MG63 (cell line): ENCODE data around the gene CNTROB. TPM values are rescaled to one million over a fixed set of nuclear protein-coding genes. Genes with fewer than 3 reads are reported as not detected.

Source experiments
- DNase-seq: peaks from one replicate; pipeline ENCODE4 v3.0.0-alpha.2; 2020
- H3K27me3 ChIP-seq: fragments of 250-450 bp; sonication (Bioruptor Pico); 2 replicates; pipeline ENCODE4 v1.5.1; 2020; ENCODE audit warnings: mild to moderate bottlenecking, moderate library complexity
- H3K36me3 ChIP-seq: fragments of 250-450 bp; sonication (Bioruptor Pico); 2 replicates; pipeline ENCODE4 v1.5.1; 2020; ENCODE audit warnings: mild to moderate bottlenecking, moderate library complexity
- H3K4me3 ChIP-seq: fragments of 250-450 bp; sonication (Bioruptor Pico); 2 replicates; pipeline ENCODE4 v1.5.1; 2020; ENCODE audit warnings: mild to moderate bottlenecking, moderate library complexity
- H3K9me3 ChIP-seq: fragments of 250-450 bp; sonication (Bioruptor Pico); 2 replicates; pipeline ENCODE4 v1.5.1; 2020; ENCODE audit warnings: mild to moderate bottlenecking, moderate library complexity
- total RNA-seq: library from RNA; depleted of rRNA; stranded (reverse); fragments of >200 nt; shearing (Covaris generic); gene quantifications from 2 replicates; pipeline ENCODE4 v1.2.3, GENCODE V29; 2014; ENCODE audit warnings: low replicate concordance

CNTROB gene
- total RNA-seq, 1 experiment from 2014 or later = 29.5 TPM

GRCh38 chr17:7897090-7897489 lies 34.9 kb upstream of the CNTROB start:
- no peak for DNase-seq
- peaks cover 68% of the 10 kb centered on the region for H3K36me3 ChIP-seq
- H3K9me3 ChIP-seq = no peaks in the 10 kb centered on the region
- H3K4me3 ChIP-seq = no peak overlapping the region
- H3K27me3 ChIP-seq = no peaks in the 10 kb centered on the region

DNA sequence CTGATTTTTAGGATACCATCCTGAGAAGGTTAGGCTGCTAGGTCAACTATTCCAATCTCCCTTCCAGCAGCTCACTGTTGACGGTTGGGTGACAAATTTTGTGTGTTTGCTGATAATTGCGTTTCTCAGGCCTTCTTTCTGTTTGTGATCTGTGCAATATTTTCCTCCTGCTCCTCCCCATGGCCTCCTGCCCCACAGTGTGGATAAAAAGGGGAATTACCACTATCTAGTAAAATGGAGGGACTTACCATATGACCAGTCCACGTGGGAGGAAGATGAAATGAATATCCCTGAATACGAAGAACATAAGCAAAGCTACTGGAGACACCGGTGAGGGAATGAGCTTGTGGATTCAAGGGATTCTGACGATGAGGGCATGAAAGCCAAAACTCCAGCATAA lies 34.2 kb upstream of the CNTROB start:
- no peak overlapping the region for H3K4me3 ChIP-seq
- H3K36me3 ChIP-seq = peaks cover 73% of the 10 kb centered on the region
- no peaks in the 10 kb centered on the region for H3K9me3 ChIP-seq
- no peaks in the 10 kb centered on the region for H3K27me3 ChIP-seq
- no peak for DNase-seq

- DNase-seq = no peak
- no peaks in the 10 kb centered on the region for H3K9me3 ChIP-seq
- H3K4me3 ChIP-seq = no peak overlapping the region
- H3K27me3 ChIP-seq = no peaks in the 10 kb centered on the region
- peaks cover 64% of the 10 kb centered on the region for H3K36me3 ChIP-seq
Observed at GRCh38 chr17:7903154-7904103, 28.6 kb upstream of the CNTROB start.

DNA sequence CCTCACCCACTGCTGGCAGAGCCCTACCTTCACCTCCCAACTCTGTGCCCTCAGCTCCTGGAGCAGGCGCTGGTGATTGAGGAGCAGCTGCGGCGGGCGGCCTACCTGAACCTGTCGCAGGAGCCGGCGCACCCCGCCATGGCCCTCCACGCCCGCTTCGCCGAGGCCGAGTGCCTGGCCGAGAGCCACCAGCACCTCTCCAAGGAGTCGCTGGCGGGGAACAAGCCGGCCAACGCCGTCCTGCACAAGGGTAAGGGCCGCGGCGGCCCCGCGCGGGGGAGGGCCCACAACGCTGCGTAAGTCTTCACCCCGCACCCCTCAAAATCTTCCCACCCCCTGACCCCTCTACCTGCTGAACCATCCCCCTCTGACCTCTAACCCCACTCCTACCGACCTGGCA lies 22.9 kb upstream of the CNTROB start:
- Histone ChIP-seq H3K4me3 (no peak overlapping the region), H3K9me3 (no peaks in the 10 kb centered on the region), H3K36me3 (peaks cover 42% of the 10 kb centered on the region), H3K27me3 (no peaks in the 10 kb centered on the region)
- DNase-seq = no peak

DNA sequence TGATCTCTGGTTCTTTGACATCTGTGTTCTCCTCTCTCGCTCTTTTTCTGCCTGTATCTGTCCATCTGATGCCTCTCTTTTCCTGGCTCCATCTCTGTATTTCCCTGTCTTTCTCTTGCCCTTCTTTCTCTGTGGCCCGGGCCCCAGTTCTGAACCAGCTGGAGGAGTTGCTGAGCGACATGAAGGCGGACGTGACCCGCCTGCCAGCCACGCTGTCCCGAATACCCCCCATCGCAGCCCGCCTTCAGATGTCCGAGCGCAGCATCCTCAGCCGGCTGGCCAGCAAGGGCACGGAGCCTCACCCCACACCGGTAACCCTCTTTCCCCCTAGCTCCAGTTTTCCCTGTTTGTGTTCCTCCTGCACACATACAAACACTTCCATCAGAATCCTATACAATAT lies 21.7 kb upstream of the CNTROB start:
- H3K9me3 ChIP-seq = no peaks in the 10 kb centered on the region
- no peak overlapping the region for H3K4me3 ChIP-seq
- peaks cover 31% of the 10 kb centered on the region for H3K36me3 ChIP-seq
- no peaks in the 10 kb centered on the region for H3K27me3 ChIP-seq
- no peak for DNase-seq

DNA sequence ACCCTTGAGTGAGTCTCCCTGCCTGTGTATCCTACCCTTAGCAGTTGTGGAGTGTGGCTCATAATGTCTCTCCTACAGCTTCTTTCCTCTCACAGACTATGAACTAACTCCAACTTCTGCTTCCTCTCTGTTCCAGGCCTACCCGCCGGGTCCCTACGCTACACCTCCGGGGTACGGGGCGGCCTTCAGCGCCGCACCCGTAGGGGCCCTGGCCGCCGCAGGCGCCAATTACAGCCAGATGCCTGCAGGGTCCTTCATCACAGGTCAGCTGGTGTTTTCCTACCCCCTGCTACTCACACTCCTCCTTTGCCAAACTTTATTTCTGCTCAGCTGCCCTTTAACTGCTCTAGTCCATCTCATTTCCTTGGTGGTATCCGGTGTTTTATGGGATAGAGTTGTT lies 21.3 kb upstream of the CNTROB start:
- Histone ChIP-seq H3K4me3 (no peak overlapping the region), H3K36me3 (peaks cover 31% of the 10 kb centered on the region), H3K27me3 (no peaks in the 10 kb centered on the region), H3K9me3 (no peaks in the 10 kb centered on the region)
- DNase-seq = no peak

GRCh38 chr17:7911116-7911515 lies 20.9 kb upstream of the CNTROB start:
- DNase-seq = no peak
- Histone ChIP-seq H3K9me3 (no peaks in the 10 kb centered on the region), H3K36me3 (peaks cover 31% of the 10 kb centered on the region), H3K27me3 (no peaks in the 10 kb centered on the region), H3K4me3 (no peak overlapping the region)

- Histone ChIP-seq H3K36me3 (peaks cover 21% of the 10 kb centered on the region), H3K9me3 (no peaks in the 10 kb centered on the region), H3K27me3 (no peaks in the 10 kb centered on the region), H3K4me3 (no peak overlapping the region)
- peak; percentile 29 for DNase-seq
Observed at GRCh38 chr17:7912927-7913524, 19.0 kb upstream of the CNTROB start.

DNA sequence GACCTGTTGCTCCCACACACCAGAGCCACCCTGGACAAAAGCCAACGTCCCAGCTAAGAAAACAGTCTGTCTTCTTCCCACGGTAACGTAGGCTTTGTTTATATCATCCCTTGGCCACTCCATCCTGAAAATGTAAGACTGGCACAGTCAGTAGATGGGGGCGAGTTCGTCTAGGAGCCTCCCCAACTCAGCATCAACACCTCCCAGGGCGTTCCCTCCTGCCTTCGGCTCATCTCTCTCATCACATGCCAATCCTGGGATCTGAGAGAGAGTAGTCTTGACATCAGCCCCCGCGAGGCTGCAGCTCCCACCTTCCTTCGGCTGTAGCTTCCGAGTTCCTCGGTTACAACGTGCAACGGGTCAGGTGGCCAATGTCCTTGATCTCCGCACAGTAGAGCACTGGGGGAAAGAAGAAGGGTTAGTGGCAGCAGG lies 16.8 kb upstream of the CNTROB start:
- Histone ChIP-seq H3K36me3 (peaks cover 11% of the 10 kb centered on the region), H3K27me3 (no peaks in the 10 kb centered on the region), H3K9me3 (no peaks in the 10 kb centered on the region), H3K4me3 (peak overlapping the region; percentile 54)
- no peak for DNase-seq

- peak; percentile 89 for DNase-seq
- Histone ChIP-seq H3K27me3 (no peaks in the 10 kb centered on the region), H3K4me3 (peak within 1 kb of the TSS; percentile 54), H3K9me3 (no peaks in the 10 kb centered on the region), H3K36me3 (peaks cover 11% of the 10 kb centered on the region)
Observed at GRCh38 chr17:7915611-7916384, 16.2 kb upstream of the CNTROB start, which contains the start of gene RNF227. RNF227 (minus strand) TSS chr17:7916289; CDS start chr17:7916195, 94 bp downstream.

GRCh38 chr17:7916385-7916682 lies 15.7 kb upstream of the CNTROB start:
- Histone ChIP-seq H3K36me3 (peaks cover 7% of the 10 kb centered on the region), H3K27me3 (no peaks in the 10 kb centered on the region), H3K4me3 (peak overlapping the region; percentile 54), H3K9me3 (no peaks in the 10 kb centered on the region)
- no peak for DNase-seq

- H3K27me3 ChIP-seq = no peaks in the 10 kb centered on the region
- no peaks in the 10 kb centered on the region for H3K9me3 ChIP-seq
- no peak overlapping the region for H3K4me3 ChIP-seq
- peak; percentile 44 for DNase-seq
- peaks cover 5% of the 10 kb centered on the region; the same call in 1 of the 2 replicates for H3K36me3 ChIP-seq
Observed at GRCh38 chr17:7916808-7917207, 15.2 kb upstream of the CNTROB start.

GRCh38 chr17:7922269-7922844 lies 9.6 kb upstream of the CNTROB start:
- Histone ChIP-seq H3K9me3 (no peaks in the 10 kb centered on the region), H3K36me3 (no peaks in the 10 kb centered on the region), H3K27me3 (no peaks in the 10 kb centered on the region), H3K4me3 (no peak overlapping the region)
- no peak for DNase-seq

- Histone ChIP-seq H3K9me3 (no peaks in the 10 kb centered on the region), H3K36me3 (no peaks in the 10 kb centered on the region), H3K27me3 (no peaks in the 10 kb centered on the region), H3K4me3 (no peak overlapping the region)
- DNase-seq = no peak
Observed at GRCh38 chr17:7922845-7923628, 9.0 kb upstream of the CNTROB start.

DNA sequence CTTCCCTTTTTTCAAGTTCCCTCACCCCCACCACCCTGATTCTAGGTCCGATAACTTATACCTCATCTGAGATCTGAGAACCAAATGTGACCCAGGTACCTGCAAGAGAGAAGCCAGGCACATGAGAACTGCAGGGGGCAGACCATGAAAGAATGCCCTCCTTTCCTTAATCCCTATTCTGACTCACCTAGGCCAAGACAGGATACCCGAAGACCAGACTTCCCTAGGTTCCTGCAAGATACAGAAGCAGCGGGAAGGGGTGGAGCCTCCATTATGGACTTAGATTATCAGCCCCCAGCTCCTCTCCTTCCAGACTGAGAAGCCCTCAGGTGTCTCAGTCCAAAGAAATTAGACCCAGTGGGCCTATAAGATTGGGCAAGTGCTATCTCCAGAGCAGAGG lies 4.4 kb upstream of the CNTROB start:
- Histone ChIP-seq H3K27me3 (no peaks in the 10 kb centered on the region), H3K36me3 (peaks cover 4% of the 10 kb centered on the region; the same call in 1 of the 2 replicates), H3K4me3 (no peak overlapping the region), H3K9me3 (no peaks in the 10 kb centered on the region)
- no peak for DNase-seq
